Medulla oblongata (tissue), 1 donor: ENCODE data around the gene PDE6C.
"Not testable (repeated sequence)": the region's sequence is repeated elsewhere in the genome, so short reads cannot be mapped to it uniquely, and the experiment has no call there.

ENCODE experiments used
- DNase-seq: peaks from one replicate; pipeline ENCODE4 v3.0.0-alpha.2; 2015; ENCODE audit errors: extremely low spot score

The PDE6C gene

GRCh38 chr10:93630625-93631557 lies 18.6 kb downstream of the PDE6C start:
- no peak for DNase-seq

- DNase-seq: no peak
These were observed 27.5 kb downstream of the PDE6C start for GRCh38 chr10:93639791-93640190.

- no peak for DNase-seq
These were observed 40.5 kb downstream of the PDE6C start for GRCh38 chr10:93652857-93653256.

- DNase-seq: no peak
These were observed 41.9 kb downstream of the PDE6C start for GRCh38 chr10:93654201-93654600.

GRCh38 chr10:93656155-93656554 lies 43.8 kb downstream of the PDE6C start:
- DNase-seq: no peak

GRCh38 chr10:93657757-93658156 lies 45.4 kb downstream of the PDE6C start:
- DNase-seq: no peak

- no peak for DNase-seq
These were observed 53.7 kb downstream of the PDE6C start for GRCh38 chr10:93666030-93666429.

- DNase-seq: no peak
These were observed 55.5 kb downstream of the PDE6C start for GRCh38 chr10:93667795-93668194.

GRCh38 chr10:93670372-93670771 lies 58.0 kb downstream of the PDE6C start:
- DNase-seq: no peak

- no peak for DNase-seq
These were observed 58.7 kb downstream of the PDE6C start for GRCh38 chr10:93671042-93671441.

- DNase-seq: no peak
These were observed 59.8 kb downstream of the PDE6C start for GRCh38 chr10:93672022-93672678.

- no peak for DNase-seq
These were observed 60.6 kb downstream of the PDE6C start for GRCh38 chr10:93672890-93673289.

GRCh38 chr10:93673791-93674190 lies 61.5 kb downstream of the PDE6C start:
- DNase-seq: no peak

- DNase-seq: no peak
These were observed 66.0 kb downstream of the PDE6C start for GRCh38 chr10:93678386-93678785.

- DNase-seq: no peak
These were observed 66.7 kb downstream of the PDE6C start for GRCh38 chr10:93678805-93679587.

GRCh38 chr10:93680412-93681047 lies 68.2 kb downstream of the PDE6C start:
- DNase-seq: peak; percentile 52

GRCh38 chr10:93687737-93688136 lies 75.4 kb downstream of the PDE6C start:
- no peak for DNase-seq

- no peak for DNase-seq
These were observed 83.4 kb downstream of the PDE6C start for GRCh38 chr10:93695740-93696139.

- DNase-seq: not testable (repeated sequence)
These were observed 84.2 kb downstream of the PDE6C start for GRCh38 chr10:93696582-93696981.

- no peak for DNase-seq
These were observed 84.9 kb downstream of the PDE6C start for GRCh38 chr10:93697207-93697606.

- DNase-seq: no peak
These were observed 89.5 kb downstream of the PDE6C start for GRCh38 chr10:93701866-93702209.
